Subcutaneous abdominal adipose tissue (tissue), 5 donors: ENCODE measurements around the gene SEM1.
"Not testable (repeated sequence)": the region's sequence is repeated elsewhere in the genome, so short reads cannot be mapped to it uniquely, and the experiment has no call there.

Experiments used
- H3K27ac ChIP-seq: one replicate; pipeline ENCODE4 v1.7.0; 2013; ENCODE audit warnings: low read depth, mild to moderate bottlenecking, inconsistent platforms, low read length, moderate library complexity
- H3K27me3 ChIP-seq, 5 donors: one replicate each; pipeline ENCODE4 v1.7.0; 2013; ENCODE audit warnings: low read length in 5 of 5, inconsistent platforms in 1 of 5; ENCODE audit not compliant: control insufficient read depth in 5 of 5, insufficient read depth in 4 of 5
- H3K36me3 ChIP-seq, 5 donors: one replicate each; pipeline ENCODE4 v1.7.0; 2013; ENCODE audit warnings: low read length in 5 of 5; ENCODE audit not compliant: control insufficient read depth in 5 of 5, insufficient read depth in 5 of 5
- H3K4me1 ChIP-seq, 5 donors: one replicate each; pipeline ENCODE4 v1.7.0; 2013; ENCODE audit warnings: low read length in 5 of 5, mild to moderate bottlenecking in 3 of 5, moderate library complexity in 1 of 5; ENCODE audit not compliant: control insufficient read depth in 5 of 5, insufficient read depth in 5 of 5
- H3K4me3 ChIP-seq, 5 donors: one replicate each; pipeline ENCODE4 v1.7.0; 2013; ENCODE audit warnings: low read length in 5 of 5, low read depth in 1 of 5
- H3K9ac ChIP-seq, 5 donors: one replicate each; pipeline ENCODE4 v1.7.0; 2013; ENCODE audit warnings: low read length in 5 of 5, mild to moderate bottlenecking in 4 of 5, moderate library complexity in 3 of 5
- H3K9me3 ChIP-seq, 5 donors: one replicate each; pipeline ENCODE4 v1.7.0; 2013; ENCODE audit warnings: low read length in 5 of 5; ENCODE audit not compliant: control insufficient read depth in 5 of 5
- donor health status: healthy.
- donor health status: healthy.
- donor health status: healthy.
- donor health status: healthy.
- donor health status: healthy.

Gene SEM1

DNA sequence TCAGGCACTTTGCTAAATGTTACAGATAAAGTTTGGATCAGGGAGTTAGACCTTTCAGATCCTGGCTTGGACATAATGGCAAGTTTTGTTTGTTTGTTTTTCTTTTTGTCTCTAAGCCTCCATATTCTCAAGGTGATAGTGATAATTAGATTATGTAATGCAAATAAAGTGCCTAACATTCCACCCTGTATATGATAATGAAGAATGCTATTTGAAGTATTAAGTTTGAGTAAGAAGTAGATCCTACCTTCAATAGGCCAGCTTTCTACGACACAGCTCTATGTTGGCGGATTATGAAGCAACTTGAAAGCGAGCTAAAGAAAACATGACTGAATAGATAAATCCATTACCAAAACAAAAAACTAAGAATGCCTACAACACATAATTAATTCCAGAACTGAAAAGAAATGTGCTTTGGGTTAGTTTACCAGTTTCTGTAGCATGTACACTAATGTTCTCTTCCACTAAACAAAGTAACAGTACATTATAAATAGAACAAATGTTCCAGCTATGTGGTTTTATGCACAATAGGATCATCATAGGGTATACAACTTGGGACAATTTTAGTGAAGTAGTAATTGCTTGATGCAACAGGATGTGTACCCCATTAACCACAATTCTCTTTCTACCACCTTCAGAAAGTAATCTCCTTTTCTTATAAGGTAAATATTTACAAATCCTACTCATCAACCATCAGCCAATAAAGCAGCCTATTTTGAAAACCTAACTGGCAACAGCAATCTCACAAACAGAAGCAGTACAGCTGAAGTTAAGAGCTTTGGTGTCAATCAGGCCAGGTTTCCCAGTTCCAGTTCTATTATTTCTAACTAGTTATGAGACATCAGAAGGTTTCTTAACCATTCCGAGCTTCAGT lies 1.5 kb downstream of the SEM1 start:
- Histone ChIP-seq H3K27me3 (peaks cover 0 to 1% (median 0%) of the 10 kb centered on the region in 5 donors), H3K9ac (peak overlapping the region in 4 of 5 donors; percentile 62 to 99 (median 95)), H3K4me1 (peaks cover 0 to 22% (median 20%) of the 10 kb centered on the region in 5 donors), H3K4me3 (peak overlapping the region; percentile 75 to 98 (median 97)), H3K9me3 (peaks cover 0 to 5% (median 4%) of the 10 kb centered on the region in 5 donors), H3K27ac (no peak overlapping the region), H3K36me3 (peaks cover 0 to 3% (median 0%) of the 10 kb centered on the region in 5 donors)

DNA sequence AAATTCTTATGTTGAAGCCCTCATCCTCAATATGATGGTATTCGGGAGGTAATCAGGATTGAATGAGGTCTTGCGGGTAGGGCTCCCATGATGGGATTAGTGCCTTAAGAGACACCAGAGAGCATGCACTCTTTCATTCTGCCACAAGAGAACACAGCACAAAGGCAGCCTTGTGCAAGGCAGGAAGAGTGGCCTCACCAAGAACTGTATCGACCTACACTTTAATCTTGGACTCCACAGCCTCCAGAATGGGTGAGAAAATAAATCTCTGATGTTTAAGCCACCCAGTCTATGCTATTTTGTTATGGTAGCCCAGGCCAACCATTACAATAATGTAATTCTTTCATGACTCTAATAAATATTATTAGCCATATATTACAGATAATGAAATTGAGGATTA lies 8.4 kb downstream of the SEM1 start:
- peaks cover 0 to 11% (median 9%) of the 10 kb centered on the region in 5 donors for H3K4me1 ChIP-seq
- no peak overlapping the region for H3K4me3 ChIP-seq
- peaks cover 0 to 4% (median 0%) of the 10 kb centered on the region in 5 donors for H3K36me3 ChIP-seq
- H3K9me3 ChIP-seq: no peaks in the 10 kb centered on the region
- H3K27ac ChIP-seq: no peak overlapping the region
- H3K27me3 ChIP-seq: no peaks in the 10 kb centered on the region
- H3K9ac ChIP-seq: no peak overlapping the region

DNA sequence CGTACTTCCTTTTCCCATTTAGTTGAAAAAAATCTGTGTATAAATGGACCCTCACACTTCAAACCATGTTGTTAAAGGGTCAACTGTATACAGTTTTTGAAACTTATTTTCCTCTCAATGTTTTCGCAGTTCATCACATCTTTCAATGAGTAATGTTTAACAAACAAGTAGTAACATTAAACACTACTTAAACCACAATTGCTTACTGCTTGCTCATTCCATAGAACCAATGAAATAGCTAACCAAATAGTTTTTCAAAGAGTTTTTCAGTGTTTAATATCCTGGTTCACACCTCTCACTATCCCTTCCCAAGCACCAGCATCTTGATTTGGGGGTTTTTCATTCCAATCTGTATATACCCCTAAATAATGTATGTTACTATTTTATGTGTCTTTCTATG lies 9.1 kb downstream of the SEM1 start:
- peaks cover 0 to 11% (median 9%) of the 10 kb centered on the region in 5 donors for H3K4me1 ChIP-seq
- no peak overlapping the region for H3K4me3 ChIP-seq
- no peak overlapping the region for H3K9ac ChIP-seq
- no peaks in the 10 kb centered on the region for H3K9me3 ChIP-seq
- no peak overlapping the region for H3K27ac ChIP-seq
- H3K27me3 ChIP-seq: no peaks in the 10 kb centered on the region
- H3K36me3 ChIP-seq: peaks cover 0 to 4% (median 0%) of the 10 kb centered on the region in 5 donors

DNA sequence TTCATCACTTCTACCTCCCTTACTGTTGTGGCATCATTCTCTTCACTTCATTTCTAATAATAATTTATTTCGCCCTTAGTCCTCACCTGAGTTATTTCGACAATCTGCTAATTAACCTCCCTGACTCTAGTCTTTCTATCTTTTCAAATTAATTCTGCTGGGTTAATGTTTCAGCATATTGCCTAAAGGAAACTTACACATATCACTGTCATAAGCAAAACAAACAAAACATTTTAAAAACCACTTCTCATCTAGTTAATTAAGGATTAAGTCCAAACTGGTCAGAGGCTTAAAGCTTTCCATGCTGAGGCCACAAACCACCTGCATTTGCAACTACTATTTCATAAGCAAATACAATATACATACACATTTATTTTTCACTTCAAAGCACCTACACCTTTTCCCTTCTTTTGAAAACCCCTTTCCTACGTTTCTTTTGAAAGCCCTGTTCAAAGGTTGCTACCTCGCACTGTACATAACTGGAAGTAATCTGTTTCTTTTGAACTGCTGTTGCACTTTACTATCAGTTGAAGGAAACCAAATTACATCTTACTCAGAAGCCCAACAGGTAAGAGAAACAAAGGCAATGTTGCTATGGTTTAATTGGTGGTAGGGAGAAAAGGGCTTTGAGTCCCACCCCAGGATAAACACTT lies 10.3 kb downstream of the SEM1 start:
- Histone ChIP-seq H3K27me3 (no peaks in the 10 kb centered on the region), H3K9me3 (no peaks in the 10 kb centered on the region), H3K4me3 (no peak overlapping the region), H3K36me3 (peaks cover 0 to 4% (median 0%) of the 10 kb centered on the region in 5 donors), H3K27ac (no peak overlapping the region), H3K4me1 (peaks cover 0 to 11% (median 9%) of the 10 kb centered on the region in 5 donors), H3K9ac (no peak overlapping the region)

DNA sequence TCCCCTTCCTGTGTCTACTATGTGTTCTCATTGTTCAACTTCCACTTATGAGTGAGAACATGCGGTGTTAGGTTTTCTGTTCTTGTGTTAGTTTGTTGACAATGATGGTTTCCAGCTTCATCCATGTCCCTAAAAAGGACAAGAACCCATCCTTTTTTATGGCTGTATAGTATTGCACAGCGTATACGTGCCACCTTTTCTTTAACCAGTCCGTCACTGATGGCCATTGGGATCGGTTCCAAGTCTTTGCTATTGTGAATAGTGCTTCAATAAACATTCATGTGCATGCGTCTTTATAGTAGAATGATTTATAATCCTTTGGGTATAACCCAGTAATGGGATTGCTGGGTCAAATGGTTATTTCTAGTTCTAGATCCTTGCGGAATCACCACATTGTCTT lies 11.2 kb downstream of the SEM1 start:
- H3K4me1 ChIP-seq: peaks cover 0 to 14% (median 9%) of the 10 kb centered on the region in 5 donors
- H3K36me3 ChIP-seq, H3K4me3 ChIP-seq, H3K27me3 ChIP-seq, H3K27ac ChIP-seq, H3K9me3 ChIP-seq, H3K9ac ChIP-seq: not testable (repeated sequence)

DNA sequence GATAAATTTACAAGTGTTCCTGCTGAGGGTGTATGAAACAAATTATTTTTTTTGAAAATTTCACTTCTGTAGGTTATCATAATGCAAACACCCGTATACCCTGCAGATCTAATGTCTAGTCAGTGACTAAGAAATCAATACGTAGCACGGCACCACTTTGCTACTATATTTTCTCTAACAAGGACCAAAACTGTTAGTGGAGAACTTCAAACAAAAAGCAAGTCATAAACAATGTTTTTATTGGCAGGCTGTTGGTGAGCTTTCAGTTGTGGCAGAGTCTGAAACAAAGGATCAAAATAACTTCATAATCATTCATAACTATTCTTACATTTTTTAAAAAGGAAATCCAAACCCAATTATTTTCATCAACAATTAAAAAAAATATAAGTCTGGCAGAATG lies 11.8 kb downstream of the SEM1 start:
- Histone ChIP-seq H3K27ac (no peak overlapping the region), H3K9me3 (no peaks in the 10 kb centered on the region), H3K4me1 (peaks cover 0 to 14% (median 9%) of the 10 kb centered on the region in 5 donors), H3K36me3 (peaks cover 0 to 8% (median 4%) of the 10 kb centered on the region in 5 donors), H3K4me3 (no peak overlapping the region), H3K27me3 (no peaks in the 10 kb centered on the region), H3K9ac (no peak overlapping the region)

DNA sequence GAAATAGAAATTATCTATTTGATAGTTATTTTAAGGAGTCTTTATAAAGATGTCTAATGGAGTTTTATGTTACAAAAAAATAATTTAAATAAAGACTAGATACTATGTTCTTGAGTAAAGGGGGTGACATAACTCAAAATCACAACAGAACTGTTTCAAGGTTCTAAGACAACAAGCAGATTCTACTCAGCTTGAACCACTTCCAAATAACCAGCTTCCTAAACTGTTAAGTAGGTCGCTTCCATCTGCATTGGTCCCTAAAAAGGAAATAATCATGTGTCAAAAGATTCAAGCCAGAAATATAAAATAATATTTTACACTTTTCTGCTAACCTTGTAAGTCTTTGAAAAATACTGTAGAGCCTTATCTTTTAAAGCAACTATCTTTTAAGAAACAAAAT lies 14.1 kb downstream of the SEM1 start:
- peaks cover 6 to 17% (median 11%) of the 10 kb centered on the region in 5 donors for H3K36me3 ChIP-seq
- no peak overlapping the region for H3K27ac ChIP-seq
- H3K9me3 ChIP-seq: no peaks in the 10 kb centered on the region
- no peak overlapping the region for H3K9ac ChIP-seq
- peaks cover 0 to 2% (median 0%) of the 10 kb centered on the region in 5 donors for H3K4me1 ChIP-seq
- no peaks in the 10 kb centered on the region for H3K27me3 ChIP-seq
- no peak overlapping the region for H3K4me3 ChIP-seq

DNA sequence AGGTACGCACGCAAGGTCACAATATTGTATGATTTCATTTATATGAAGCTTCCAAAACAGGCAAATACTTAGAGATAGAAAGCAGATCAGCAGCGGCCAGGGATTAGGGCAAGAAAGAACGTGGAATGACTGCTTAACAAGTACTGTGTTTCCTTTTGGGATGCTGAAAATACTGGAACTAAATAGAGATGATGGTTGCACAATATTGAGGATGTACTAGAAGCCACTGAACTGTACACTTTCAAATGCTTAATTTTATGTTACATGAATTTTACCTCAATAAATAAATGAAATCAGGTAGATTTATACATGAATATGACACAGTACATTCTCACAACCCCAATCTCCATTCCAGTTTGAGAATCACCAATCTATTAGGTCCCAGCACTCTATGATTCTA lies 15.6 kb downstream of the SEM1 start:
- Histone ChIP-seq H3K27ac (no peak overlapping the region), H3K9me3 (no peaks in the 10 kb centered on the region), H3K4me3 (no peak overlapping the region), H3K36me3 (peaks cover 6 to 25% (median 11%) of the 10 kb centered on the region in 5 donors), H3K4me1 (peaks cover 0 to 2% (median 0%) of the 10 kb centered on the region in 5 donors), H3K9ac (no peak overlapping the region), H3K27me3 (no peaks in the 10 kb centered on the region)

DNA sequence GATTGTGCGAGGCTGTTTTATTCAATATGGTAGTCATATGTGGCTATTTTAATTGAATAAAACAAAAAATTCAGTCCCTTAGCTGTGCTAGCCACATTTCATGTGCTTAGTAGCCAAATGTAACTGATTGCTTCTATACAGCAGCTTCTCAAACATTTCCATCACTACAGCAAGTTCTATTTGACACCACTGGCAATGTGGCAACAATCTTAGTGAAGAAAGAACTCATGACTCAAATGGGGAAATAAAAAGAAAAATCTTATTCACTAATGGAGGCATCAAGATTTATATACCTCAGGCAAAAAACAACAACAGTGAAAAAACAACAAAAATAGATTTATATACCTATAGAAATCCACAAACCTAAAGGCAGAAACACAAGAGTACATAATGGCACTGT lies 17.9 kb downstream of the SEM1 start:
- no peak overlapping the region for H3K9ac ChIP-seq
- no peaks in the 10 kb centered on the region for H3K27me3 ChIP-seq
- H3K4me3 ChIP-seq: no peak overlapping the region
- no peak overlapping the region for H3K27ac ChIP-seq
- H3K9me3 ChIP-seq: no peaks in the 10 kb centered on the region
- peaks cover 6 to 34% (median 13%) of the 10 kb centered on the region in 5 donors for H3K36me3 ChIP-seq
- H3K4me1 ChIP-seq: peaks cover 0 to 2% (median 0%) of the 10 kb centered on the region in 5 donors

DNA sequence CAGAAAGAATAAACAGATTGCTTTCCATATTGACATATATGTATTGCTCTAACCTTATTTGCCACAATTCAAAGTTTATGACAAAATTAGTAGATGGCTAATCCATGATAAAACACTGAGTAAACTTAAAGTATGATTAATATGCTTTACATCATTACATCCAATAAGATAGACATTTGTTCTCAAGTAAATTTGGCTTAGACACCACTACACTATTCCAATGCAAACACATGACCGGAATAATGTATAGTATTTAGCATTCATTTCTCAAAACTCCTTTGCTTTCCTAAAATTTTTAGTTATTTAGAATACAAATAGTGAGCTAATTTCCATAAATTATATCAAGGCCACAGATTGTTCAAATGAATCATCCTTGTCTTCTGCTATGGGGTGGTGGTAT lies 20.2 kb downstream of the SEM1 start:
- H3K9ac ChIP-seq: no peak overlapping the region
- H3K4me1 ChIP-seq: peaks cover 0 to 2% (median 0%) of the 10 kb centered on the region in 5 donors
- no peaks in the 10 kb centered on the region for H3K9me3 ChIP-seq
- H3K27me3 ChIP-seq: no peaks in the 10 kb centered on the region
- H3K4me3 ChIP-seq: no peak overlapping the region
- H3K27ac ChIP-seq: no peak overlapping the region
- H3K36me3 ChIP-seq: peaks cover 10 to 34% (median 16%) of the 10 kb centered on the region in 5 donors
